ENCODE data around the gene BIK. TPM values are rescaled to one million over a fixed set of nuclear protein-coding genes. Genes with fewer than 3 reads are reported as not detected.
"Not testable (repeated sequence)": the region's sequence is repeated elsewhere in the genome, so short reads cannot be mapped to it uniquely, and the experiment has no call there.

The BIK gene
- total RNA-seq, 2 donors from 2014 or later: 1.9 to 4.0 TPM

- H3K9me3 Mint-ChIP-seq: no peaks in the 10 kb centered on the region
- no peak overlapping the region for H3K27ac Mint-ChIP-seq
- no peak for ATAC-seq (replicated peaks)
- H3K4me1 Mint-ChIP-seq: no peaks in the 10 kb centered on the region
- peaks cover 86% of the 10 kb centered on the region for H3K36me3 Mint-ChIP-seq (ENCODE audit: low read depth)
- H3K27me3 Mint-ChIP-seq: no peaks in the 10 kb centered on the region
- H3K4me3 Mint-ChIP-seq: no peak overlapping the region
These were observed 26.3 kb downstream of the BIK start for GRCh38 chr22:43136801-43137200.

- ATAC-seq (replicated peaks): peak; percentile 96
- no peaks in the 10 kb centered on the region for H3K9me3 Mint-ChIP-seq
- peak within 1 kb of the TSS; percentile 92 for H3K27ac Mint-ChIP-seq
- peak within 1 kb of the TSS; percentile 83 for H3K4me3 Mint-ChIP-seq
- H3K27me3 Mint-ChIP-seq: no peaks in the 10 kb centered on the region
- peaks cover 32% of the 10 kb centered on the region for H3K36me3 Mint-ChIP-seq (ENCODE audit: low read depth)
- H3K4me1 Mint-ChIP-seq: no peaks in the 10 kb centered on the region
These were observed 32.5 kb downstream of the BIK start, which contains the start of gene MCAT for GRCh38 chr22:43142880-43143562. MCAT (minus strand) TSS chr22:43143398; CDS start chr22:43143348, 50 bp downstream.

GRCh38 chr22:43144949-43145348 lies 34.4 kb downstream of the BIK start:
- Mint-ChIP-seq H3K4me1 (no peaks in the 10 kb centered on the region), H3K36me3 (ENCODE audit: low read depth) (peaks cover 14% of the 10 kb centered on the region), H3K9me3 (no peaks in the 10 kb centered on the region), H3K27me3 (no peaks in the 10 kb centered on the region), H3K27ac (no peak overlapping the region), H3K4me3 (no peak overlapping the region)
- ATAC-seq (replicated peaks): no peak

GRCh38 chr22:43145371-43145770 lies 34.8 kb downstream of the BIK start:
- ATAC-seq (replicated peaks); H3K27me3 Mint-ChIP-seq; H3K4me3 Mint-ChIP-seq; H3K4me1 Mint-ChIP-seq; H3K9me3 Mint-ChIP-seq; H3K27ac Mint-ChIP-seq; H3K36me3 Mint-ChIP-seq (ENCODE audit: low read depth): not testable (repeated sequence)

GRCh38 chr22:43146332-43146731 lies 35.8 kb downstream of the BIK start:
- not testable (repeated sequence) for H3K4me3 Mint-ChIP-seq; H3K27me3 Mint-ChIP-seq; H3K9me3 Mint-ChIP-seq; ATAC-seq (replicated peaks); H3K4me1 Mint-ChIP-seq; H3K36me3 Mint-ChIP-seq (ENCODE audit: low read depth); H3K27ac Mint-ChIP-seq

GRCh38 chr22:43147821-43148220 lies 37.3 kb downstream of the BIK start:
- H3K4me3 Mint-ChIP-seq: no peak overlapping the region
- no peaks in the 10 kb centered on the region for H3K27me3 Mint-ChIP-seq
- H3K36me3 Mint-ChIP-seq (ENCODE audit: low read depth): no peaks in the 10 kb centered on the region
- peaks cover 5% of the 10 kb centered on the region for H3K4me1 Mint-ChIP-seq
- H3K9me3 Mint-ChIP-seq: no peaks in the 10 kb centered on the region
- no peak overlapping the region for H3K27ac Mint-ChIP-seq
- ATAC-seq (replicated peaks): no peak

- ATAC-seq (replicated peaks): no peak
- H3K4me1 Mint-ChIP-seq: peaks cover 10% of the 10 kb centered on the region
- no peak overlapping the region for H3K27ac Mint-ChIP-seq
- H3K4me3 Mint-ChIP-seq: no peak overlapping the region
- no peaks in the 10 kb centered on the region for H3K9me3 Mint-ChIP-seq
- H3K36me3 Mint-ChIP-seq (ENCODE audit: low read depth): no peaks in the 10 kb centered on the region
- no peaks in the 10 kb centered on the region for H3K27me3 Mint-ChIP-seq
These were observed 38.0 kb downstream of the BIK start for GRCh38 chr22:43148581-43148980.

GRCh38 chr22:43150731-43151206 lies 40.2 kb downstream of the BIK start:
- peak; percentile 3 for ATAC-seq (replicated peaks)
- Mint-ChIP-seq H3K9me3 (no peaks in the 10 kb centered on the region), H3K4me1 (peaks cover 10% of the 10 kb centered on the region), H3K36me3 (ENCODE audit: low read depth) (no peaks in the 10 kb centered on the region), H3K4me3 (peak overlapping the region; percentile 97), H3K27me3 (no peaks in the 10 kb centered on the region), H3K27ac (peak overlapping the region; percentile 97)

- Mint-ChIP-seq H3K27ac (peak within 1 kb of the TSS; percentile 97), H3K4me3 (peak within 1 kb of the TSS; percentile 97), H3K27me3 (no peaks in the 10 kb centered on the region), H3K9me3 (no peaks in the 10 kb centered on the region), H3K36me3 (ENCODE audit: low read depth) (no peaks in the 10 kb centered on the region), H3K4me1 (peaks cover 10% of the 10 kb centered on the region)
- peak; percentile 80 for ATAC-seq (replicated peaks)
These were observed 40.9 kb downstream of the BIK start, which contains the start of gene TSPO for GRCh38 chr22:43151251-43152002. TSPO (plus strand) TSS chr22:43151559; CDS start chr22:43159239, 7,680 bp downstream.

- Mint-ChIP-seq H3K9me3 (no peaks in the 10 kb centered on the region), H3K4me3 (peak overlapping the region; percentile 97), H3K36me3 (ENCODE audit: low read depth) (no peaks in the 10 kb centered on the region), H3K27ac (peak overlapping the region; percentile 74), H3K27me3 (no peaks in the 10 kb centered on the region), H3K4me1 (peaks cover 10% of the 10 kb centered on the region)
- ATAC-seq (replicated peaks): peak; percentile 18
These were observed 41.4 kb downstream of the BIK start for GRCh38 chr22:43152003-43152356.

- no peaks in the 10 kb centered on the region for H3K9me3 Mint-ChIP-seq
- no peaks in the 10 kb centered on the region for H3K27me3 Mint-ChIP-seq
- H3K27ac Mint-ChIP-seq: peak overlapping the region; percentile 74
- no peaks in the 10 kb centered on the region for H3K36me3 Mint-ChIP-seq (ENCODE audit: low read depth)
- ATAC-seq (replicated peaks): peak; percentile 86
- peak overlapping the region; percentile 97 for H3K4me3 Mint-ChIP-seq
- H3K4me1 Mint-ChIP-seq: peaks cover 10% of the 10 kb centered on the region
These were observed 42.0 kb downstream of the BIK start for GRCh38 chr22:43152357-43153071.

- no peaks in the 10 kb centered on the region for H3K36me3 Mint-ChIP-seq (ENCODE audit: low read depth)
- H3K9me3 Mint-ChIP-seq: no peaks in the 10 kb centered on the region
- H3K27ac Mint-ChIP-seq: no peak overlapping the region
- peaks cover 10% of the 10 kb centered on the region for H3K4me1 Mint-ChIP-seq
- H3K4me3 Mint-ChIP-seq: no peak overlapping the region
- no peaks in the 10 kb centered on the region for H3K27me3 Mint-ChIP-seq
- ATAC-seq (replicated peaks): no peak
These were observed 43.3 kb downstream of the BIK start for GRCh38 chr22:43153899-43154298.

- no peak for ATAC-seq (replicated peaks)
- Mint-ChIP-seq H3K36me3 (ENCODE audit: low read depth) (no peaks in the 10 kb centered on the region), H3K9me3 (no peaks in the 10 kb centered on the region), H3K4me3 (no peak overlapping the region), H3K27me3 (no peaks in the 10 kb centered on the region), H3K4me1 (peaks cover 10% of the 10 kb centered on the region), H3K27ac (no peak overlapping the region)
These were observed 44.5 kb downstream of the BIK start for GRCh38 chr22:43154887-43155536.

GRCh38 chr22:43155789-43156188 lies 45.2 kb downstream of the BIK start:
- no peak overlapping the region for H3K27ac Mint-ChIP-seq
- peaks cover 9% of the 10 kb centered on the region for H3K4me1 Mint-ChIP-seq
- peaks cover 5% of the 10 kb centered on the region for H3K36me3 Mint-ChIP-seq (ENCODE audit: low read depth)
- ATAC-seq (replicated peaks): no peak
- H3K9me3 Mint-ChIP-seq: no peaks in the 10 kb centered on the region
- no peak overlapping the region for H3K4me3 Mint-ChIP-seq
- H3K27me3 Mint-ChIP-seq: no peaks in the 10 kb centered on the region
